GM18499 (cell line): Measurements from ENCODE around the gene DLG5.

Source experiments
- ATAC-seq: cut with Tn5 transposase; IDR thresholded peaks from one replicate; pipeline ENCODE4 v1.9.1; 2021; ENCODE audit warnings: moderate number of reproducible peaks; ENCODE audit not compliant: insufficient read depth, unreplicated experiment

DLG5 gene

GRCh38 chr10:77741746-77742145 is 184.8 kb downstream of the DLG5 start:
- no peak for ATAC-seq
